GM06990 (cell line): ENCODE measurements around the gene PLXND1.

Source experiments
- DNase-seq: peaks from one replicate; pipeline ENCODE4 v3.0.0-alpha.2; 2011; ENCODE audit not compliant: insufficient read length; ENCODE audit errors: extremely low read depth
- H3K27me3 ChIP-seq: replicated peaks from 2 replicates; pipeline ENCODE4 v1.6.0; 2011; ENCODE audit warnings: low read length; ENCODE audit not compliant: control insufficient read depth, insufficient read depth
- H3K36me3 ChIP-seq: 2 replicates; pipeline ENCODE4 v1.5.1; 2011; ENCODE audit warnings: low read length; ENCODE audit not compliant: control insufficient read depth, insufficient read depth
- H3K4me3 ChIP-seq: replicated peaks from 2 replicates; pipeline ENCODE4 v1.5.1; 2011; ENCODE audit warnings: low read depth, mild to moderate bottlenecking, control low read depth, low read length
- TF ChIP-seq, protein P1 (sequence below): IDR thresholded peaks from 2 replicates; pipeline ENCODE4 v1.5.1; 2011; ENCODE audit warnings: low read length, control low read depth, mild to moderate bottlenecking, inconsistent platforms; ENCODE audit not compliant: insufficient read depth, poor library complexity, severe bottlenecking

Gene PLXND1

DNA sequence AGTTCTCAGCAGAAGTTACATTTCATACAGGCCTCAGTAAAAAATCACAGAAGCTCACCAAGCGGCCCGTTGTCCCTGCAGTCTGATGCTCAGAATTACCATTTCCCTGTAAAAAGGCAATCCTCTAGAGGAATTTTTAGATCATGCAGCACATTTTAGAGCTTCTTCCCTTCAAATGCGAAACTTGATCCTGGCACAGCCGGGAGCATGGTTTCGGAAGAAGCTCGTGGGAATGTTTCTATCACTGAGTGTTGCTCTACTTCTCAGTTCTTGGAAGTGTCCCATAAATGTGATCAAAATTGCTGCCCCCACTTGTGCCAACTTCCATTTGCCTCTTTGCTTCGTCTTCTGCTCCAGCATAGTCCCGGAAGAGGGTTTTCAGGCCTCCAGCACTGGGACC is 67.3 kb downstream of the PLXND1 start:
- Histone ChIP-seq H3K27me3 (no peaks in the 10 kb centered on the region), H3K36me3 (no peaks in the 10 kb centered on the region), H3K4me3 (no peak overlapping the region)
- TF ChIP-seq, protein P1, sequence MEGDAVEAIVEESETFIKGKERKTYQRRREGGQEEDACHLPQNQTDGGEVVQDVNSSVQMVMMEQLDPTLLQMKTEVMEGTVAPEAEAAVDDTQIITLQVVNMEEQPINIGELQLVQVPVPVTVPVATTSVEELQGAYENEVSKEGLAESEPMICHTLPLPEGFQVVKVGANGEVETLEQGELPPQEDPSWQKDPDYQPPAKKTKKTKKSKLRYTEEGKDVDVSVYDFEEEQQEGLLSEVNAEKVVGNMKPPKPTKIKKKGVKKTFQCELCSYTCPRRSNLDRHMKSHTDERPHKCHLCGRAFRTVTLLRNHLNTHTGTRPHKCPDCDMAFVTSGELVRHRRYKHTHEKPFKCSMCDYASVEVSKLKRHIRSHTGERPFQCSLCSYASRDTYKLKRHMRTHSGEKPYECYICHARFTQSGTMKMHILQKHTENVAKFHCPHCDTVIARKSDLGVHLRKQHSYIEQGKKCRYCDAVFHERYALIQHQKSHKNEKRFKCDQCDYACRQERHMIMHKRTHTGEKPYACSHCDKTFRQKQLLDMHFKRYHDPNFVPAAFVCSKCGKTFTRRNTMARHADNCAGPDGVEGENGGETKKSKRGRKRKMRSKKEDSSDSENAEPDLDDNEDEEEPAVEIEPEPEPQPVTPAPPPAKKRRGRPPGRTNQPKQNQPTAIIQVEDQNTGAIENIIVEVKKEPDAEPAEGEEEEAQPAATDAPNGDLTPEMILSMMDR = no peak
- DNase-seq = no peak

DNA sequence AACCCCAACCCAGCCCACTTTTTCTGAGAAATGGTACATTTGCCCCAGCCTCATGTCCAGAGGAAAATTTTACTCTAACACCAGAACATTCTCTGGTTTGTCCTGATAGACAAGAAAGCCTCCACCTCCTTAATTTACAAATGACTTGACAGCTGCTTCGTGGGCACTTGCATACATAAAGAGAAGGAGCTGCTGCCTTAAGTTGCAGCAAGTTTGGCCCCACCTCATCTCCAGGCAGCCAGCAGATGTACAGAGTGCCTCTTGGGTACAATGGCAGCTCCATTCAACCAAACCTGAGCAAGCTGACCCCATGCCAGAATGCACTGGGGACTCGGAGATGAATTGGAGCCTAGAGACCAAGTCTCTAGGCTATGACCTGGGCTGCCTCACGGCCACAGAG is 69.7 kb downstream of the PLXND1 start:
- H3K36me3 ChIP-seq = no peaks in the 10 kb centered on the region
- no peak overlapping the region for H3K4me3 ChIP-seq
- no peak for DNase-seq

DNA sequence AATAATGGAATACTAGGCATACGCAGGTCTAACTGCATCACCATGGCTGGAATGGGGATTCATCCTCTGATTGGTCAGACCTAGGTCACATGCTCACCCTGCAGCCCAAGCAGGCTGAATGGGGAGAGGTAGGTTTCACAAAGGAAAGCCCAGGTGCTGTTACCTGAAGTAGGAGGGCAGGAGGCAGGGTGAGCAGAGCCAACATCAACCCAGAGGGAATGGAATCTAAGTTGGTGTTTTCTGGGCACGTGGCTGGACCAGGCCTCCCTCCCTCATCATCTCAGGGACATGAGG is 70.2 kb downstream of the PLXND1 start:
- no peak for DNase-seq
- no peaks in the 10 kb centered on the region for H3K27me3 ChIP-seq
- no peaks in the 10 kb centered on the region for H3K36me3 ChIP-seq
- TF ChIP-seq, protein P1 = no peak
- no peak overlapping the region for H3K4me3 ChIP-seq

More for the DNA sequence above, 69.7 kb downstream of the PLXND1 start:
- H3K27me3 ChIP-seq = no peaks in the 10 kb centered on the region
- TF ChIP-seq, protein P1 = no peak

DNA sequence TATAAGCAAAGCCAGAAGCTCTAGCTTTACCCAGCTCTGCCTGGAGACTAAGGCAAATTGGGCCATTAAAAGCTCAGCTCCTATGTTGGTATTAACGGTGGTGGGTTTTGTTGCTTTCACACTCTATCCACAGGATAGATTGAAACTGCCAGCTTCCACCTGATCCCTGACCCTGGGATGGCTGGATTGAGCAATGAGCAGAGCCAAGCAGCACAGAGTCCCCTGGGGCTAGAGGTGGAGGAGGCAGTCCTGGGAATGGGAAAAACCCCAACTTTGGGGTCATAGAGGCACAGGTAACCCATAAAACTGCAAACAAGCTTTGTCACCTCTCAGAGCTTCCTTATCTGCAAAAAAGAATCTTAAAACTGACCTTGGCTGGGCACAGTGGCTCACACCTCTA is 71.4 kb downstream of the PLXND1 start:
- H3K36me3 ChIP-seq = no peaks in the 10 kb centered on the region
- TF ChIP-seq, protein P1 = no peak
- H3K27me3 ChIP-seq = no peaks in the 10 kb centered on the region; the same call in 1 of the 2 replicates
- DNase-seq = no peak
- H3K4me3 ChIP-seq = no peak overlapping the region

DNA sequence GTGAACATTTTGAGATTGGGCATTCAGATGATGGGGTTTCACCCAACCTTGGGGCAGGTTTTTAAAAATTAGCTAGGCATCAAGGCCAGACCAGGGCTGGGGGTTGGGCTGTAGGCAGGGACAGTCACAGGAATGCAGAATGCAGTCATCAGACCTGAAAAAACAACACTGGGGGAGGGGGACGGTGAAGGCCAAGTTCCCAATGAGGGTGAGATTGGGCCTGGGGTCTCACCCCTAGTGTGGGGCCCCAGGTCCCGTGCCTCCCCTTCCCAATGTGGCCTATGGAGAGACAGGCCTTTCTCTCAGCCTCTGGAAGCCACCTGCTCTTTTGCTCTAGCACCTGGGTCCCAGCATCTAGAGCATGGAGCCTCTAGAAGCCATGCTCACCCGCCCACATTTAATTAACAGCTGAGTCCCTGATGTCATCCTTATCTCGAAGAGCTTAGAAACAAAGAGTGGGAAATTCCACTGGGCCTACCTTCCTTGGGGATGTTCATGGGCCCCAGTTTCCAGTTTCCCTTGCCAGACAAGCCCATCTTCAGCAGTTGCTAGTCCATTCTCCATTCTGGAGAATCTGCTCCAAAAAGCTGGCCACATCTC is 71.9 kb downstream of the PLXND1 start:
- DNase-seq = no peak
- Histone ChIP-seq H3K27me3 (no peaks in the 10 kb centered on the region; the same call in 1 of the 2 replicates), H3K36me3 (no peaks in the 10 kb centered on the region), H3K4me3 (no peak overlapping the region)
- TF ChIP-seq, protein P1 = no peak

DNA sequence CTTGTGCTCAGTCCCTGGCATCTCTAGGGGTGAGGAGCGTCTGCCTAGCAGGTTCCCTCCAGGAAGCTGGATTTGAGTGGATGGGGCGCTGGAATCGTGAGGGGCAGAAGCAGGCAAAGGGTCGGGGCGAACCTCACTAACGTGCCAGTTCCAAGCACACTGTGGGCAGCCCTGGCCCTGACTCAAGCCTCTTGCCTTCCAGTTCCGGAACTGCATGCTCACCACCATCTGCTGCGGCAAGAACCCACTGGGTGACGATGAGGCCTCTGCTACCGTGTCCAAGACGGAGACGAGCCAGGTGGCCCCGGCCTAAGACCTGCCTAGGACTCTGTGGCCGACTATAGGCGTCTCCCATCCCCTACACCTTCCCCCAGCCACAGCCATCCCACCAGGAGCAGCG is 73.1 kb downstream of the PLXND1 start:
- Histone ChIP-seq H3K4me3 (no peak overlapping the region), H3K27me3 (no peaks in the 10 kb centered on the region; the same call in 1 of the 2 replicates), H3K36me3 (no peaks in the 10 kb centered on the region)
- no peak for DNase-seq
- TF ChIP-seq, protein P1 = no peak
